Right renal pelvis (tissue), 4 donors: Measurements from ENCODE around the gene NKTR. TPM values are rescaled to one million over a fixed set of nuclear protein-coding genes. Genes with fewer than 3 reads are reported as not detected.
"Not testable (repeated sequence)": the region's sequence is repeated elsewhere in the genome, so short reads cannot be mapped to it uniquely, and the experiment has no call there.

Experiments used
- DNase-seq, 4 donors: peaks; one replicate each; pipeline ENCODE4 v3.0.0-alpha.2; 2013; ENCODE audit warnings: low read depth in 4 of 4, low spot score in 3 of 4, missing footprints in 1 of 4
- polyA plus RNA-seq, 4 donors: library from polyadenylated mRNA; unstranded; fragments of 120-200 nt; gene quantifications; one replicate each; pipeline ENCODE4 v1.2.1, GENCODE V29; 2013; ENCODE audit not compliant: insufficient read length in 4 of 4

NKTR gene
- polyA plus RNA-seq, 4 donors: 70.5 to 112 (median 76.9) TPM

GRCh38 chr3:42593635-42594034, 6.9 kb upstream of the NKTR start:
- DNase-seq: no peak

GRCh38 chr3:42595682-42596081, 4.8 kb upstream of the NKTR start:
- no peak for DNase-seq

DNA sequence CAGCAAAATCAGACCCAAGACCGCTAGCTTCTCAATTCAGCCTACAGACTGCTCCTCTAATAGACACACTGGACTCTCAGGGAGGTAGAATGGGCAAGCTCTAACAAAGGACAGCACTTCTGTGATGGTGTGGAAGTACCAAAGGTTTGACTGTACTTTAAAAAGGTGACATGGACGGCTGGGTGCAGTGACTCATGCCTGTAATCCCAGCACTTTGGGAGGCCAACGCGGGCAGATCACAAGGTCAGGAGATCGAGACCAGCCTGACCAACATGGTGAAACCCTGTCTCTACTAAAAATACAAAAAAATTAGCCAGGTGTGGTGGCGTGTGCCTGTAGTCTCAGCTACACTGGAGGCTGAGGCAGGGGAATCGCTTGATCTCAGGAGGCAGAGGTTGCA, 3.4 kb upstream of the NKTR start:
- not testable (repeated sequence) for DNase-seq

DNA sequence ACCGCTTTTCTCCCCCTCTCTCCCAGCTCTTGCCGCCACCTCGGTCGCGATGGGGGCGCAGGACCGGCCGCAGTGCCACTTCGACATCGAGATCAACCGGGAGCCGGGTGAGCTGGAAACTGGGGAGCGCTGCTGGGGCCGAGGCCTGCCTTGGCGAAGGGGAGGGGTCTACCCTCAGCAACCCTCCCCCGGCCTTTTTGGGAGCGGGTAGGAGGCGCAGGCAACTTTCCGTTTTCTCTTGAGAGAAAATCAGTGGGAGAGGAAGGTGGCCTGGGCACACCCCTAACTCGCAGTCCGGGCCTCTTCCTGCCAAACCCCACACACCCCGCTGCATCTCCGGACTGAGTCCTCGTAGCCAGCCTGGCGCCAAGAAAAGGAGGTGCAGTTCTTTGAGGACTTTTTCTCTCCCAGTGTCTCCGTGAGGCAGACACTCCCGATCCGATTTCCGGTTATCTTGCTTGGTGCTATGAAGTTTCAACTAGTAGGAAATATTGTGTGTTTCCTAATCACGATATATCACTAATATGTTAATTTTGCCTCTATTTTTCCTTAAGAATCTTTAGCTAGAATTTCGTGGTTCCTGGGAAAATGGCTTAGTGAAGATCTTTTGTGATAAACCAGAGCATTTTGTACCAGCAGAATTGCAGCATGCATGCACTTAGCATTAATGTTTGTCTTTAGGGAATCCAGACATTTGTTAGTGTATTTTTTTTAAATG, 631 bp downstream of the NKTR start:
- DNase-seq: peak in 1 of 4 donors; percentile 53

GRCh38 chr3:42601896-42602581, 1.6 kb downstream of the NKTR start:
- no peak for DNase-seq

DNA sequence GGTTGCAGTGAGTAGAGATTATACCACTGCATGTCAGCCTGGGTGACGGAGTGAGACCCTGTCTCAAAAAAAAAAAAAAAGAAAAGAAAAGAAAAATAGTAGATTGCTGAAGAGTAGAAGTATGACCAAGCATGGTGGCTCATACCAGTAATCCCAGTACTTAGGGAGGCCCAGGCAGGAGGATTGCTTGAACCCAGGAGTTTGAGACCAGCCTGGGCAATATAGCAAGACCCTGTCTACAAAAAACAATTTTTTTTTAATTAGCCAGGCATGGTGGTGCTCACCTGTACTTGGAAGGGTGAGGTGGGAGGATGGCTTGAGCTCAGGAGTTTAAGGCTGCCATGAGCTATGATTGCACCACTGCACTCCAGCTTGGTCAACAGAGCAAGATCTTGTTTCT, 2.5 kb downstream of the NKTR start:
- no peak for DNase-seq

DNA sequence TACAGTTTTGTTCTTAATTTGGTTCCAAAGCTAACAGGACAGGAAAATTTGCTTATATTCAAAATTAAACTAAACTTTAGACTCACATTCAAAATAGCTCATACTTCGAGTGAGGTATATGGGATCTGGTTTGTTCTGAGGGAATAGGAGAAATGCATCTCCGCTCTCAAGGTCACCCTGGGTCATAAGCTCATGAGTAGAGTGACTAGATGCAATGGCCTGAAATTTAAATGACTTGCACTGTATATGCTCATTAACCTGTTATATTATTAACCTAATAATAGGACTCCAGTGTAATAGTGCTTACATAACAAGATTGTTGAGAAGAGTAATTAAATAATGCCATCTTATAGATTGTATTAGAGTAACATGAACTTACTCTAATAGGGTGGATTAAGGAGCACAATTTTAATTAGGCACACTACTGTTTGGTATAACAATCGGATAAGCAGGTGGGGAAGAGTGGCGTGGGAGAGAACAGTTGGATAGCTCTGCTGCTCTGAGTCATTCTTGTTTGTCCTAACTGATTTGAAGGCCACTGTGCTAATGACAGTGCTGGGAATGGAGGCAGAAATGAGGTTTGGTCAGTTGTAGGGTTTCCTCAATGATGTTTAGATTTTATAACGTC, 5.2 kb downstream of the NKTR start:
- DNase-seq: no peak

- DNase-seq: no peak
Observed at GRCh38 chr3:42608581-42608980, 8.1 kb downstream of the NKTR start.

DNA sequence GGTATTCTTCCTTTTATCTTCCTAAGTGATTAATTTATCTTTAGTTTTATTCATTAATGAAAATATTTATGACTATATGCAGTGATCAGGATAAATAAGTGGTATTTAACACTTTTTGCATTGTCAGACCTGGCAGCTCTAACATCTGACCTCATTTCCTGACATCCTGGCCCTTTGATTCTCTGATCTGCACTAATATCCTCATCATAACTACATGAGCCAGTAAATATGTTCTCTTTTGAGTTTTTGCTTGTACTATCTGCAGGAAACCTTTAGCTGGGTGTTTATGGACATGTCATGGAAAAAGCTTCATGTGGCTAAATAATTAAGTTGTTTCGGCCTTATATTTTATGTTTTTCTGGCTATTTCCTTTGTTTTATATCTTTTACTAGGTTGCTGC, 10.5 kb downstream of the NKTR start:
- no peak for DNase-seq

DNA sequence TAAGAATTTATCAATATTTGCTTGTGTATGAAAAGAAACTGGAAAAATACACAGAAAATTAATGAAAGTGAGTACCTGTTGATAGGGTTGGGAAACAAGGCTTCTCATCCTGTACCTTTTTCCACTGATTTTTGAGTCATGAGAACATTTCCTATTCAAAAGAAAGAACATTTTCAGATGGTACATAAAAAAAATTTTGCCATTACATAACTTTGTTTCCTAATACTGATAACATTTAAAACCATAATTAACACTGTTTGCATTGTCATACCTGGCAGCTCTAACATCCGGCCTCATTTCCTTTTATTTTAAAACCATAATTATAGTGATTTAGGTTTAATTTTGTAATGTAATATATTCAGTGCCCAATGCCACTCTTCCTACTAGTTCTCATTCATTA, 11.7 kb downstream of the NKTR start:
- DNase-seq: no peak

DNA sequence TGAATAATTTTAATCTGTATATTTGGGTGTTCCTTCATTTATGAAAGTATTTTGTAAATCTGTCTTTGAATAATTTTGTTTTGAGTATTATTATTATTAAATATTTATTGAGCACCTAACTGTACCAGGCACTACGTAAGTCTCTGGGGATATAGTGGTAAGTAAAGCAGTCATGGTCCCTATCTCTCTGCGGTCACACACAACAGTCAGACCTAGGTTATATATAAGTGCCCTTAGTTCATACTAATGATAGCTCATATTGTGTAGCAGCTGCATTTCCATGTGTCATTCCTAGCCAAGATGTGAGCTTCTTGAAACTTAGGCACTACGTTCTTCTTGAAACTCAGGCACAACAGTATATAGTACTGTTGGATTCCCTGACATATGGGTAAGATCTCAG, 12.4 kb downstream of the NKTR start:
- DNase-seq: no peak

DNA sequence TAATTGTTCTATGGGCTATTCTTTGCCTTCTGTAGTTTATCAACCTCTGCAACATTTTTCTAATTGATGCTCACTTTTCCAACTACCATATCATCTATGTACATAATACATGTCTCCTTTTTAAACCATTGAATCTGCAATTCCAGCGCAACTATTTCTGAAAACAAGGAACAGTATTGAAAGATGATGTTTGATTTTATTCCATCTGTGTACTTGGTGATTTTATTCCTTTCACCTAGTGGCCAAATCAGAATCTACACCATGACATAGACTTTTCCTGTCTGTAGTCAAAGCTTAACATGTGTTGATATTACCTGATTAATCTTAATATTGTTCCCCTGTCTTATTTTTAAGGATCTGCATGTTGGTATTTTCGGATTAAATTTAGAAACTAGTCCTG, 13.0 kb downstream of the NKTR start:
- no peak for DNase-seq

DNA sequence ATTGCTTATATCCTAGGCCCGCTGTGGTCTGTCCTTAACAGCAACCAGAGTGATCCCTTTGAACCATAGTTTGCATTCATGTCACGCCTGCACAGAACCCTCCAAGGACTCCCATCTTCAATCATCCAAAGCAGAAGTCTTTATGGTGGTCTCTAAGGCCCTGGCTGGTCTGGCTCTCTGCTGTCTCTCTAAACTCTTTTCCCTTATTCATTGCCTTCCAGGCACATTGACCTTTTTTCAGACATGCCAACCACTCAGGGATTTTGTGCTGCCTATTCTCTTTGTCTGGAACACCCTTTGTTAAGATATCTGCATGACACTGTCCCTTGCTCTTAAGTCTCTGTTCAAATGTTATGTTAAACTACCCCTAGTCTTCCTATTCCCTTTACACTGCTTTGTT, 31.1 kb downstream of the NKTR start:
- no peak for DNase-seq

DNA sequence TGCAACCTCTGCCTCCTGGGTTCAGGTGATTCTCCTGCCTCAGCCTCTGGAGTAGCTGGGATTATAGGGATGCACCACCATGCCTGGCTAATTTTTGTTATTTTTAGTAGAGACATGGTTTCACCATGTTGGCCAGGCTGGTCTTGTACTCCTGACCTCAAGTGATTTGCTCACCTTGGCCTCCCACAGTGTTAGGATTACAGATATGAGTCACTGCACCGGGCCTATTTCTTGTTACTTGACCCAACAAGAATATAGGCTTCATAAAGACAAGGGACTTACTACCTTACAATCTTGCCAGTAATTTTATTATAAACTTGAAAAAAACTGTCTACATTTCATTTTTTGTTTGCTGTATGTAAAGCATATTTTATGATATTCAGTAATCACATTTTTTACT, 31.7 kb downstream of the NKTR start:
- no peak for DNase-seq

DNA sequence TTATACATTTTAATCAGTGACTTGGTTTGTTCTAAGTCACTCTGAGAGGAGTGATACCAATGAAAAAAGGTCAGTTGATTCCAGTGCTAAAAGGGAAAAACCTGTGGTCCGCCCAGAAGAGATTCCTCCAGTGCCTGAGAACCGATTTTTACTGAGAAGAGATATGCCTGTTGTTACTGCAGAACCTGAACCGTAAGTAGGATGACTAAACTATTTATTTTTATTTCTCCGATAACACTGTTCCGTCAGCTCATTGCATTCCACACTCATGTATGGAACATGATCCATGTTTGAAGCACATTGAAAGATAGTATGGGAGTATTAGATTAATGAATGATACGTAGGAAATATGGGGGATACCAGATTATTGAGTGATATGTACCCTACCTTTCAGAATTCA, 33.1 kb downstream of the NKTR start:
- DNase-seq: no peak

GRCh38 chr3:42635111-42635510, 34.6 kb downstream of the NKTR start:
- no peak for DNase-seq

- no peak for DNase-seq
Observed at GRCh38 chr3:42637001-42637400, 36.5 kb downstream of the NKTR start.

- DNase-seq: no peak
Observed at GRCh38 chr3:42638339-42638842, 37.9 kb downstream of the NKTR start.

- no peak for DNase-seq
Observed at GRCh38 chr3:42639192-42639591, 38.7 kb downstream of the NKTR start.

GRCh38 chr3:42640129-42640528, 39.6 kb downstream of the NKTR start:
- DNase-seq: no peak

GRCh38 chr3:42640771-42641370, 40.4 kb downstream of the NKTR start:
- no peak for DNase-seq
